GM18951 (cell line): ENCODE data around the gene MICA.
"Not testable (repeated sequence)": the region's sequence is repeated elsewhere in the genome, so short reads cannot be mapped to it uniquely, and the experiment has no call there.

Experiments
- POLR2A ChIP-seq: IDR thresholded peaks from 4 replicates; pipeline ENCODE4 v1.6.1; 2011; ENCODE audit warnings: mild to moderate bottlenecking; ENCODE audit not compliant: insufficient read length, insufficient read depth; ENCODE audit errors: extremely low read depth
- in situ Hi-C: fragments of 300-500 bp; cut with MboI; formaldehyde crosslinking; loops from one replicate; pipeline ENCODE4 v1.12.0; 2022; ENCODE audit warnings: low sequenced_read_pairs, mixed read lengths, inconsistent platforms; ENCODE audit not compliant: unreplicated experiment

Gene MICA

DNA sequence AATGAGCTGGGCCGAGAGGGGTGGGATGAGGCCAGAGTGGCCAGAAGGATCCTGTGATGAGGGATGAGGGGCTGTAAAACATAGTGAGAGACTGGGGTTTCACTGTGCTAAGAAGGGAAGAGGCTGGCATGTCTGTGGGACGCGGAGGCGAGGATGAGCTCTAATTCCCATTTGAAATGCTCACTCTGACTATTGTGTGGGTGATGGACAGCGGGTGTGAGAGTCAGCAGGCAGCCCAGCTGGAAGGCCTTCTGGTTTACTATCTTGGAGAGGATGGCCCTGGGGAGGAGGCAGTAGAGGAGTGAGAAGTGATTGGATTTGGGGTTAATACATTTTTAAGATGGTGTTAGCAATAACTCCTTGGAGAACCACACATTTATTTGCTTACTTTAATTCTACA lies 9.5 kb upstream of the MICA start:
- in situ Hi-C loops = loop anchor here (5.0 to 10.0 kb wide), 2 partner anchors 51 to 93 kb away; no protein-coding TSS in a partner anchor
- no peak for TF ChIP-seq POLR2A

DNA sequence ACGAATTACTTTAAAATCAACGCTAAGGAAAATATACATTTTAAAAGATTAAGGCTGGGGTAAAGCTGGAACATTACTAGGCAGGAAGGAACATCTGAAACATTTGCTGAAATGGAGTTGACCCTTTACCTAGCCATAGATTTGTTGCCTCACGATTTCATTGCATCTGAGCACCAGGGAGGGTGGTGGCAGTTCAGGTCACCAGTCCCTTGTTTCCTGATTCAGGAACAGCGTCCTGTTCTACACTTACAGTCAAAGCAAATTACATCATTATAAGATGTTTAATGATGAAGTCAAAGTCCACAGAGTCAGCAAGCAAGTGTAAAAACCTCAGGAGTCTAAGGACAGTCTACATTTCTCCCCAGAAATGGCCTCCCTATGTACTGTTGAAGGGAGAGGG lies 9.0 kb upstream of the MICA start:
- in situ Hi-C loops = loop anchor here (5.0 to 10.0 kb wide), 2 partner anchors 50 to 93 kb away; no protein-coding TSS in a partner anchor
- TF ChIP-seq POLR2A = no peak

DNA sequence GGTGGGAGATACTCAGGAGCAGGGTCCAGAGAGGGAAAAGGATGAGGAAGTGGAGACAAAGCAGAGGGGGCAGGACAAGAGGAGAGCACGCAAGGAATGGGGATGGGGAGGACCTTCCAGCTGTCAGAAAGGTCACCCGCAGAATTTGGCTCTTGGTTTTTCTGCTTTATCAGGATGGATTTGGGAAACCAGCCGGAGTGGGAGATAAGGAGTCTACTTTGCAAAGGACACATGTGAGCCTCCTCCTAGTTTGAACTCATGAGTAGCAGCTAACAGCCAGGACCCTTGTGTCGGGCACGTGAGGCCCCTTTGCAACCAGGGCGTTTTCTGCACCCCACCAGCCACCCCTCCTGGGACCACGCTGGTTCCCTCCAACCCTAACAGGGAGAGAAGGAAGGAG lies 7.6 kb upstream of the MICA start:
- in situ Hi-C loops = loop anchor here (10.0 kb wide), 1 partner anchor 49 kb away; no protein-coding TSS in a partner anchor
- no peak for TF ChIP-seq POLR2A

DNA sequence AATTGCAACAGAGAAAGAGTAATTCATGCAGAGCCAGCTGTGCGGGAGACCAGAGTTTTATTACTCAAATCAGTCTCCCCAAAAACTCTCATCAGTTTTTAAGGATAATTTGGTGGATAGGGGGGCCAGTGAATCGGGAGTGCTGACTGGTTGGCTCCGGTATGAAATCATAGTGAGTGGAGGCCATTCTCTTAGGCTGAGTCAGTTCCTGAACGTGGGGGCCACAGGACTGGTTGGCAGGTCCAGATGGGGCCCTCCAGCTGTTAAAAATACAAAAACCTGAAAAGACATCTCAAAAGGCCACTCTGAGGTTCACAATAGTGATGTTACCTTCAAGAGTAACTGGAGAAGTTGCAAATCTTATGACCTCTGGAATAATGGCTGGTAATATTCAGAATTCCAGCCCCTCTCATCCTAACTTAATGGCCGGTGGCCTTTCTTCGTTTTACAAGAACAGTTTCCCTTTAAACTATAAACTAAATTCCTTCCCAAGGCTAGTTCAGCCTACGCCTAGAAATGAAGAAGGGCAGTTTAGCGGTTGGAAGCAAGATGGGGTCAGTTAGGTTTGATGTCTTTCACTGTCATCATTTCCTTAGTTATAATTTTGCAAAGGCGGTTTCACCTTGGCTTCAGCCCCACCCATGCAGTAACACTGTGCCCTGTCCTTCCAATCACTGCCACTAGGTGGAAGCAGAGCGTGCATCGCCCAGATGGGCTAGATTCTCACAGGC lies 6.8 kb upstream of the MICA start:
- in situ Hi-C loops = loop anchor here (10.0 kb wide), 1 partner anchor 48 kb away; no protein-coding TSS in a partner anchor
- no peak for TF ChIP-seq POLR2A

DNA sequence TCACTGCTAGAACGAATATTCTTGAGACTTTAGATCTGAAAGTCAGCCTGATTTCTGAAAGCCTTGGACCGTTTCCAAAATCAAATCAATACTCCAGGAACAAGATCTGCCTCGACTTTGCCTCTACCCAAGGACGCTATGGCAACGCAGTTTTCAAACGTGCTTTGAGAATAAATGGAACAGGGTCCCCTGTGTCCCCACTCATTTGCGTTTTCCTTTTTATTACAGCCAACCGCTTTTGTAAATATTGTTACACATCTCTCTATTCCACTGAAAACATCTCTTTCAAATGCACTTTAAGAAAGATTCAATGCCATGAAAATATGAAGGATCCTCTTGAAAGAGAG lies 6.3 kb upstream of the MICA start:
- in situ Hi-C loops = loop anchor here (10.0 kb wide), 1 partner anchor 48 kb away; no protein-coding TSS in a partner anchor

DNA sequence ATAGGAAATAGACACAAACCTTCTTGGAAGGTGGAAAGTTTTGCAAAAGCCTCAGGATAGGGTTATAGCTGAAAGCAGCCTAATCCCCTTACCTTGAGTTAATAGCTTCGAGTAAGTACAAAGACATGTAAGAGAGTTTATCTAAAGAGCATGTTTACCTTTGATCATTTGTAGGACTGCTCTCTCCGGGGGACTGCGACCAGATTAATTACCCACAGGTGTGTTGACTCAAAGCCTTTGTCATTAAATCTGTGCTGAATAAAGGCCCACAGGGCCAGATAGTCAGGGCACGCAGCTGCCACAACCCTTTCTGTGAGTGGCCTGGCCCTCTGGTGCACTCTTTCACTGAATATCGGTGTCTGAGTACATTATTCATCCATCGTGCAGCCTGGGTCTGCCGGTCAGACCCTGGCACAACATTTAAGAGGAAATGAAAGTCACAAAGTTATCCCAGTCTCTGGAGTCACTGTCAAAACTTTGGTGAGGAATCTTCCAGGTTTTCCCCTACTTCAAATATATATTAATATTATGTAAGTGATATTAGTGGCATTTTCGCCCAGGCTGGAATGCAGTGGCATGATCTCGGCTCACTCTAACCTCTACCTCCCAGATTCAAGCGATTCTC lies 5.4 kb upstream of the MICA start:
- TF ChIP-seq POLR2A = no peak
- in situ Hi-C loops = loop anchor here (10.0 kb wide), 1 partner anchor 47 kb away; no protein-coding TSS in a partner anchor

DNA sequence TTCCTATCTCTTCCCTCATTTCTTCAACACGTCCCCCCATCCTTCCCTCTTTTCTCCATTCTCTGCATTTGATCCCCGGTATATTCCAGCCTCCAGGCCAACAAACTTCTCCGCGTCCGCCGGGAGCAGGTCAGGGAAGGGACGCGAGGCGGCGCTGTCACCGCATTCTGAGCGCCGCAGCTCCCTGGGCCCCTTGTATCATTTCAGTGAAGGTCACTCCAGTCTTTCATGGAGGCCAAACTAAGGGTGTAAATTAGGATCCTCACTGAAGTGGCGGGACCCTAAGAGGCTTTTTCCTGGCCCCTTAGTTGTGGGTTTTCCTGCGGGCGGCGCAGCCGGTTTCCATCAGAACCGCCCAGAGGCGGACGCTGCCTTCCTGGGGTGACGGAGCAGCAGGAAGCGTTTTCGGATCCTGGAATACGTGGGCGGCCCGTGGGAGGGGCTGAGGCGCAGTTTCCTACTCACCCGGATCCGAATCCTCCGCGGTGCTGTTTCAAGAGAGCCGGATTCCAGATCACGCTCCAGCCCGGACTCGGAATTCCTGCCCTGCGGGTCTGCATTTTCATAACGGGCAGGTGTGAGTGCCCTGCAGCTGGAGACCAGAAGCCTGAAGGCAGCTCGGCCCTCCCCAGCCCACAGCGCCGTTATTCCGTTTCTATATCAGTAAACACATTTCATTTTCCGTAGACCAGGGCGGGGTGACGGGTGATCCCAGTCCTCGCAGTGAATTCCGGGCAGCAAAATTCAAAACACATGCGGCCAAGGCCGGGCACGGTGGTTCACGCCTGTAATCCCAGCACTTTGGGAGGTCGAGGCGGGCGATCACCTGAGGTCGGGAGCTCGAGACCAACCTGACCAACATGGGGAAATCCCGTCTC lies 3.6 kb upstream of the MICA start:
- TF ChIP-seq POLR2A = no peak
- in situ Hi-C loops = loop anchor here (10.0 kb wide), 1 partner anchor 45 kb away; no protein-coding TSS in a partner anchor

DNA sequence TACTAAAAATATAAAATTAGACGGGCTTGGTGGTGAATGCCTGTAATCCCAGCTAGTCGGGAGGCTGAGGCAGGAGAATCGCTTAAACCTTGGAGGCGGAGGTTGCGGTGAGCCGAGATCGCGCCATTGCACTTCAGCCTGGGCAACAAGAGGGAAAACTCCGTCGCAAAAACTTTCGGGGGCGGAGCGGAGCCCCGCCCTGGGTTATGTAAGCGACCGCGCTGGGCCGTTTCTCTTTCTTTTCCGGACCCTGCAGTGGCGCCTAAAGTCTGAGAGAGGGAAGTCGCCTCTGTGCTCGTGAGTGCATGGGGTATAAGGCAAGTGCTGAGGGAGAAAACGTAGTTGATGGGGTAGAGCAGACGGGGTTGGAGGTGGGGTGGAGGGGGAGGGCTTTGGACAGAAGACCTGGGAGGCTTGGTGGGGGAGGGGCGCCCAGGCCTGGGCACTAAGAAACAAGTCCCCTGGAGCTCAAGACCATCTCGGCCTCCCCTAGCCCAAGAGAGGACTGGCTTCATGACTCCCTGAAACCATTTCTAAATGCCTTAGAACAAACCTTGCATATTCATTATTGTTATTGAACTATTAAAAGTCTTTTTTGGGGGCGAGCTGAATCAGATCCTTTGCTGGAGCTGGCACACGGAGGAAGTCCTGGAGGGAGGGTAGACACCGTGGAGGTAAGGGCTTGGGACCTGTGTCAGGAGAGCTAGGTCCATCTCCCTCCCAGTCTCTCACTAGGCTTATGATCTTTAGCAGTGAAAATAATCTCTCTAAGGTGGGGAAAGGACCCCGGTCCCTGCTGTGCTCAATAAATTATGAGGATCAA lies 2.7 kb upstream of the MICA start:
- TF ChIP-seq POLR2A = peak; percentile 70
- in situ Hi-C loops = no loop called here

DNA sequence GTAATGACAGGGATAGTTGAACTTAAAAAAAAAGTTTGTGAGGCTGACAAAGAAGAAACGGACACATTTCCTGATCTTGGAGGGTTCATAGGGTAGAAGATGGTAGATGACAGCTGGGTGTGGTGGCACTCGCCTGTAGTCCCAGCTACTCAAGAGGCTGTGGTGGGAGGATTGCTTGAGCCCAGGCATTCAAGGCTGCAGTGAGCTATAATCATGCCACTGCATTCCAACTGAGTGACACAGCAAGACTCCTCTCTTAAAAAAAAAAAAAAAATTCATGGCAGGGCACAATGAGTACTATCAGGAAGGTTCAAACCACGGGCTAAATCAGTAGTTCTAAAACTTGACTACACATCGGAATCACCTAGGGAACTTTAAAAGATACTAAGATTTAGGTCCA lies 2.0 kb upstream of the MICA start:
- in situ Hi-C loops = no loop called here

DNA sequence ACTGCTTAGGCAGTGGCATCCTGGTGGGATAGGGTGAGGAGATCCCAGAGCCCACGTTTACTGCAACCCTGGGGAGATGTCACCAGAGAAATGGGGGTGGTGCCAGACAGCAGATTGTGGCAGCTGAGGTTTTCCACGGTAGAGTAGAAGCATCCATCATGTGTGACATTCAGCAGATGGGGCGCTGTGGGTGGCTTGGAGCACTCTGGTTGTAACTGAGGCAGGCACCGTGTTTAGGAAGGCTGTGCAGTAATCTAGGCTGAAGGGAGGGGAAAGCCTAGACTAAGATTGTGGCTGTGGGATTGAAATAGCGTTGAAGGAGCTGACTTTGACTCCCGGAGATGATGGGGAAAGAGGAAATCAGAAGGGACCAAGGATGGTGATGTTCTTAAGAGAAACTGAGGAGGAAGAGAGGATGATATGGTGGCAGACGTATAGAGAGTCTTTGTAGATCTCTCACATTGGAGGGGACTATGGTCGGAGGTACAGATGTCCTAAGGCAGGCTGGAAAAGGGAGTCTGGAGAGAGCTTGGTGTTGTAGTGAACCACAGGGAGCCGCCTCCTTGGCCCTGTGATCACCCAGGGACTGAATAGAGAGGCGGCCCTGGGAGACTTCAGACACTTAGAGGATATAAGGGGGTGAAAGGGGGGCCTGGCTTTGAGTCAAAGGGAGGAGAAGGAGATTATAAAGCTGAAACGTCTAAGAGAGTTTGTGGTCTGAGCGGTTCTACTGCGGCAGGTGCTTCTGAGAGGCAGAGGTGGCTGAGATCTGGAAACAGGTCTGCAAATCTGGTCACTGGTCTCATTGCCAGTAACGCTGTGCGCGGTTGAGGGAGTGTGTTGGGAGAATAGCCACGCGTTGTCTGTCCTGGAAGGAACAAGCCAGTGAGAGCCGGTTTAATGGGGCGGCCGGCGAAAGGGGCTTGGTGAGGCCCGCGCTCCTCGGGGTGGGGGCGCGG lies 792 bp upstream of the MICA start:
- in situ Hi-C loops = no loop called here
- TF ChIP-seq POLR2A = no peak

More for the DNA sequence above, 2.0 kb upstream of the MICA start:
- TF ChIP-seq POLR2A = no peak

DNA sequence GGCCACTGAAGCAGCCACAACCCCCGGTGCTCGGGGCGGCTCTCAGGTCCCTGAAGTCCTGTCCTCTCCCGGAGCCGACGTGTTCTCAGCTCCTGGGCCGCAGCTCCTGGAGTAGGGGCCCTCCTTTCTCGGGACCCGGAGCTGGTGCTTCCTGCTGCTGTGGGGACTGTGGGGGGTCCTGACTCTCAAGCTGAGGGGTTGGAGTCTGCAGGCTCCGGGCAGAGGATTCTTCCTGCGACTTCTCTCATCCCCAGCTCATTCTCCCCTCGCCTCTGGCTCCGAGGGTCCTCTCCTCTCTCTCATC lies 618 bp downstream of the MICA start:
- in situ Hi-C loops = not testable (repeated sequence)

DNA sequence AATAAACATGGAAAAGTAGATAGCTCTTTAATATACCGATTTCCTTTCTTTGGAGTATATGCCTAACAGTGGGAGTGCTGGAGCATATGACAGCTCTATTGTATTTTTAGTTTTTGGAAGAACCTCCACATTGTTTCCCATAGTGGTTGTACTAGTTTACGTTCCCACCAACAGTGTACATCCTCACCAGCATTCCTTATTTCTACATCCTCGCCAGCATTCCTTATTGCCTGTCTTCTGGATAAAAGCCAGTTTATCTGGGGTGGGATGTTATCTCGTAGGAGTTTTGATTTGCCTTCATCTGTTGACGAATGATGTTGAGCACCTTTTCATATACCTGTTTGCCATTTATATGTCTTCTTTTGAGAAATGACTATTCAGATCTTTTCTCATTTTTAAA lies 2.6 kb downstream of the MICA start:
- TF ChIP-seq POLR2A = no peak
- in situ Hi-C loops = no loop called here
